ENCODE measurements around the gene COL9A3.
"Not testable (repeated sequence)": the region's sequence is repeated elsewhere in the genome, so short reads cannot be mapped to it uniquely, and the experiment has no call there.

Gene COL9A3

GRCh38 chr20:62844182-62844581 lies 27.3 kb downstream of the COL9A3 start:
- H3K4me3 ChIP-seq (ENCODE audit: low read depth, low read length) = no peak overlapping the region
- H3K27ac ChIP-seq = no peak overlapping the region
- TF ChIP-seq CTCF (IDR thresholded peaks at IDR 0.05; ENCODE audit: low read depth, low read length) = no peak
- no peaks in the 10 kb centered on the region for H3K27me3 ChIP-seq (ENCODE audit: insufficient read depth, low read depth, severe bottlenecking)
- H3K9me3 ChIP-seq (ENCODE audit: severe bottlenecking) = no peaks in the 10 kb centered on the region
- no peak for DNase-seq
- peaks cover 18% of the 10 kb centered on the region for H3K36me3 ChIP-seq

- Histone ChIP-seq H3K36me3 (peaks cover 28% of the 10 kb centered on the region), H3K9me3 (ENCODE audit: severe bottlenecking) (no peaks in the 10 kb centered on the region)
Measured at GRCh38 chr20:62845416-62846160, 28.7 kb downstream of the COL9A3 start.

GRCh38 chr20:62846166-62846890 lies 29.5 kb downstream of the COL9A3 start:
- no peak for DNase-seq
- Histone ChIP-seq H3K27ac (no peak overlapping the region), H3K36me3 (peaks cover 31% of the 10 kb centered on the region), H3K9me3 (ENCODE audit: severe bottlenecking) (no peaks in the 10 kb centered on the region), H3K27me3 (ENCODE audit: insufficient read depth, low read depth, severe bottlenecking) (no peaks in the 10 kb centered on the region), H3K4me3 (ENCODE audit: low read depth, low read length) (no peak overlapping the region)
- TF ChIP-seq CTCF (IDR thresholded peaks at IDR 0.05; ENCODE audit: low read depth, low read length) = no peak

More at GRCh38 chr20:62845416-62846160, 28.7 kb downstream of the COL9A3 start:
- Histone ChIP-seq H3K4me3 (ENCODE audit: low read depth, low read length) (no peak overlapping the region), H3K27ac (no peak overlapping the region), H3K27me3 (ENCODE audit: insufficient read depth, low read depth, severe bottlenecking) (no peaks in the 10 kb centered on the region)
- TF ChIP-seq CTCF (IDR thresholded peaks at IDR 0.05; ENCODE audit: low read depth, low read length) = no peak
- DNase-seq = no peak

- not testable (repeated sequence) for H3K27me3 ChIP-seq (ENCODE audit: insufficient read depth, low read depth, severe bottlenecking); H3K27ac ChIP-seq; H3K9me3 ChIP-seq (ENCODE audit: severe bottlenecking); DNase-seq; H3K4me3 ChIP-seq (ENCODE audit: low read depth, low read length)
- H3K36me3 ChIP-seq = peaks cover 52% of the 10 kb centered on the region
Measured at GRCh38 chr20:62848917-62849316, 32.1 kb downstream of the COL9A3 start.

- H3K4me3 ChIP-seq (ENCODE audit: low read depth, low read length) = no peak overlapping the region
- TF ChIP-seq CTCF (IDR thresholded peaks at IDR 0.05; ENCODE audit: low read depth, low read length) = no peak
- H3K36me3 ChIP-seq = peaks cover 57% of the 10 kb centered on the region
- DNase-seq = no peak
- no peak overlapping the region for H3K27ac ChIP-seq
- H3K9me3 ChIP-seq (ENCODE audit: severe bottlenecking) = no peaks in the 10 kb centered on the region
- H3K27me3 ChIP-seq (ENCODE audit: insufficient read depth, low read depth, severe bottlenecking) = no peaks in the 10 kb centered on the region
Measured at GRCh38 chr20:62849431-62849830, 32.6 kb downstream of the COL9A3 start.

GRCh38 chr20:62850333-62850974 lies 33.6 kb downstream of the COL9A3 start:
- Histone ChIP-seq H3K9me3 (ENCODE audit: severe bottlenecking) (no peaks in the 10 kb centered on the region), H3K27ac (no peak overlapping the region), H3K4me3 (ENCODE audit: low read depth, low read length) (no peak overlapping the region), H3K27me3 (ENCODE audit: insufficient read depth, low read depth, severe bottlenecking) (no peaks in the 10 kb centered on the region), H3K36me3 (peaks cover 64% of the 10 kb centered on the region)
- no peak for TF ChIP-seq CTCF (IDR thresholded peaks at IDR 0.05; ENCODE audit: low read depth, low read length)
- DNase-seq = no peak
